ENCODE data around the gene SH3RF1. TPM values are rescaled to one million over a fixed set of nuclear protein-coding genes. Genes with fewer than 3 reads are reported as not detected.

SH3RF1 gene
- total and polyA plus RNA-seq, 2 of the 8 experiments (the other 6 are each of a cell fraction or from before 2014, with no cell fraction given): 6.9 to 15.1 TPM

GRCh38 chr4:169084954-169085353, 185.8 kb downstream of the SH3RF1 start (continued):
- TF ChIP-seq CHD7 (IDR thresholded peaks at IDR 0.05; ENCODE audit: insufficient replicate concordance, low read length): no peak
- no peak for TF ChIP-seq NANOG (IDR thresholded peaks at IDR 0.05; ENCODE audit: insufficient read depth, low read depth, low read length, poor library complexity, severe bottlenecking)
- TF ChIP-seq SIRT6 (IDR thresholded peaks at IDR 0.05; ENCODE audit: low read length): no peak
- TF ChIP-seq TEAD4 (IDR thresholded peaks at IDR 0.05; ENCODE audit: low read depth, low read length): no peak
